Measurements from ENCODE around the gene ZC2HC1B. TPM values are rescaled to one million over a fixed set of nuclear protein-coding genes. Genes with fewer than 3 reads are reported as not detected.
"Not testable (repeated sequence)": the region's sequence is repeated elsewhere in the genome, so short reads cannot be mapped to it uniquely, and the experiment has no call there.

Gene ZC2HC1B
- total RNA-seq, 3 donors from 2014 or later (not counting 1 experiment from before 2014, with no cell fraction given), result not detected

GRCh38 chr6:143872201-143872600 is 7.9 kb downstream of the ZC2HC1B start:
- ATAC-seq (peak; percentile 75 to 78 (median 75)), DNase-seq (no peak)
- WGBS (ENCODE audit: insufficient coverage), result 100% methylated on average over 1 of the region's 2 CpGs
- H3K27me3 Mint-ChIP-seq (ENCODE audit: low read depth in 2 of 2), result no peaks in the 10 kb centered on the region
- no peaks in the 10 kb centered on the region for H3K9me3 Mint-ChIP-seq
- H3K36me3 Mint-ChIP-seq, result peaks cover 8% of the 10 kb centered on the region
- Histone ChIP-seq H3K27ac (ENCODE audit: low read length) (no peak overlapping the region), H3K27me3 (ENCODE audit: control insufficient read depth, insufficient read depth, low read length) (no peaks in the 10 kb centered on the region), H3K4me1 (ENCODE audit: control insufficient read depth, insufficient read depth, low read length) (no peaks in the 10 kb centered on the region), H3K9me3 (ENCODE audit: control insufficient read depth, insufficient read depth, low read length) (no peaks in the 10 kb centered on the region), H3K36me3 (ENCODE audit: control insufficient read depth, insufficient read depth, low read length) (no peaks in the 10 kb centered on the region), H3K4me3 (ENCODE audit: low read length) (no peak overlapping the region)
- H3K27ac Mint-ChIP-seq, result peak overlapping the region in 1 of 2 donors; percentile 41
- no peak overlapping the region for H3K4me3 Mint-ChIP-seq
- no peak for TF ChIP-seq CTCF (IDR thresholded peaks at IDR 0.05)
- intact Hi-C loops (cut with micrococcal nuclease), result no loop called here
- H3K4me1 Mint-ChIP-seq, result peaks cover 6 to 7% of the 10 kb centered on the region in 2 donors

- H3K36me3 Mint-ChIP-seq; H3K36me3 ChIP-seq (ENCODE audit: control insufficient read depth, insufficient read depth, low read length); intact Hi-C loops (cut with micrococcal nuclease); H3K27ac ChIP-seq (ENCODE audit: low read length); H3K4me1 Mint-ChIP-seq; H3K9me3 ChIP-seq (ENCODE audit: control insufficient read depth, insufficient read depth, low read length); H3K4me1 ChIP-seq (ENCODE audit: control insufficient read depth, insufficient read depth, low read length); H3K27me3 Mint-ChIP-seq (ENCODE audit: low read depth in 2 of 2); H3K4me3 ChIP-seq (ENCODE audit: low read length); H3K9me3 Mint-ChIP-seq; H3K4me3 Mint-ChIP-seq; ATAC-seq; H3K27ac Mint-ChIP-seq; DNase-seq; H3K27me3 ChIP-seq (ENCODE audit: control insufficient read depth, insufficient read depth, low read length): not testable (repeated sequence)
- 88% methylated on average over 4 of the region's 4 CpGs for WGBS (ENCODE audit: insufficient coverage)
Observed at GRCh38 chr6:143873600-143873999, 9.3 kb downstream of the ZC2HC1B start.

GRCh38 chr6:143874503-143874902 is 10.2 kb downstream of the ZC2HC1B start:
- H3K9me3 ChIP-seq (ENCODE audit: control insufficient read depth, insufficient read depth, low read length); H3K4me1 ChIP-seq (ENCODE audit: control insufficient read depth, insufficient read depth, low read length); H3K9me3 Mint-ChIP-seq; ATAC-seq; H3K27ac ChIP-seq (ENCODE audit: low read length); H3K27ac Mint-ChIP-seq; H3K4me1 Mint-ChIP-seq; H3K27me3 Mint-ChIP-seq (ENCODE audit: low read depth in 2 of 2); H3K4me3 ChIP-seq (ENCODE audit: low read length); H3K36me3 ChIP-seq (ENCODE audit: control insufficient read depth, insufficient read depth, low read length); H3K4me3 Mint-ChIP-seq; intact Hi-C loops (cut with micrococcal nuclease); DNase-seq; H3K27me3 ChIP-seq (ENCODE audit: control insufficient read depth, insufficient read depth, low read length); H3K36me3 Mint-ChIP-seq: not testable (repeated sequence)

- DNase-seq (no peak), ATAC-seq (no peak)
- Mint-ChIP-seq H3K27me3 (ENCODE audit: low read depth in 2 of 2) (no peaks in the 10 kb centered on the region), H3K9me3 (no peaks in the 10 kb centered on the region), H3K36me3 (peaks cover 8% of the 10 kb centered on the region), H3K4me1 (peaks cover 6 to 7% of the 10 kb centered on the region in 2 donors), H3K27ac (no peak overlapping the region), H3K4me3 (no peak overlapping the region)
- Histone ChIP-seq H3K9me3 (ENCODE audit: control insufficient read depth, insufficient read depth, low read length) (no peaks in the 10 kb centered on the region), H3K4me3 (ENCODE audit: low read length) (no peak overlapping the region), H3K4me1 (ENCODE audit: control insufficient read depth, insufficient read depth, low read length) (no peaks in the 10 kb centered on the region), H3K27me3 (ENCODE audit: control insufficient read depth, insufficient read depth, low read length) (no peaks in the 10 kb centered on the region), H3K27ac (ENCODE audit: low read length) (no peak overlapping the region), H3K36me3 (ENCODE audit: control insufficient read depth, insufficient read depth, low read length) (no peaks in the 10 kb centered on the region)
- intact Hi-C loops (cut with micrococcal nuclease), result no loop called here
- 89% methylated on average over 1 of the region's 1 CpG for WGBS (ENCODE audit: insufficient coverage)
- no peak for TF ChIP-seq CTCF (IDR thresholded peaks at IDR 0.05)
Observed at GRCh38 chr6:143877584-143878271, 13.5 kb downstream of the ZC2HC1B start.

Measured in natural killer cell (primary cell).